Fibroblast of lung (primary cell): Measurements from ENCODE around the gene IL23R. TPM values are rescaled to one million over a fixed set of nuclear protein-coding genes. Genes with fewer than 3 reads are reported as not detected.
A peak's percentile ranks its signal among the peaks of the same experiment; 100 is the strongest.

ENCODE experiments used
- DNase-seq, 2 donors: peaks; one replicate each; pipeline versions ENCODE4 v3.0.0 to v3.0.0-alpha.2; 2010; ENCODE audit warnings: low read depth in 2 of 2
- H2AFZ ChIP-seq: 2 replicates; pipeline ENCODE4 v1.5.1; 2012; ENCODE audit warnings: low read length, control low read depth, inconsistent platforms
- H3K27ac ChIP-seq: 2 replicates; pipeline ENCODE4 v1.5.1; 2011; ENCODE audit warnings: low read length, control low read depth; ENCODE audit not compliant: insufficient read depth
- H3K27me3 ChIP-seq: 2 replicates; pipeline ENCODE4 v1.5.1; 2011; ENCODE audit warnings: mild to moderate bottlenecking, low read length; ENCODE audit not compliant: control insufficient read depth, insufficient read depth
- H3K36me3 ChIP-seq: 2 replicates; pipeline ENCODE4 v1.5.1; 2011; ENCODE audit warnings: low read length; ENCODE audit not compliant: control insufficient read depth, insufficient read depth
- H3K4me1 ChIP-seq: 2 replicates; pipeline ENCODE4 v1.5.1; 2011; ENCODE audit warnings: low read length; ENCODE audit not compliant: control insufficient read depth, insufficient read depth; ENCODE audit errors: extremely low read depth
- H3K4me2 ChIP-seq: 2 replicates; pipeline ENCODE4 v1.5.1; 2011; ENCODE audit warnings: low read length, control low read depth; ENCODE audit not compliant: insufficient read depth; ENCODE audit errors: extremely low read depth
- H3K4me3 ChIP-seq, 4 experiments: fragments of 200-600 bp in 1 of 4; sonication (generic) in 1 of 4; replicated peaks in 1 of 4; 2 replicates each; pipeline ENCODE4 v1.5.1; 2011 to 2016; ENCODE audit warnings: low read length in 4 of 4, low read depth in 3 of 4, mild to moderate bottlenecking in 3 of 4, control low read depth in 2 of 4, inconsistent platforms in 1 of 4, mixed read lengths in 1 of 4; ENCODE audit not compliant: insufficient read depth in 1 of 4; ENCODE audit errors: control extremely low read depth in 1 of 4
- H3K79me2 ChIP-seq: 2 replicates; pipeline ENCODE4 v1.5.1; 2012; ENCODE audit warnings: mild to moderate bottlenecking, low read length, inconsistent platforms; ENCODE audit not compliant: control insufficient read depth, insufficient read depth
- H3K9ac ChIP-seq: 2 replicates; pipeline ENCODE4 v1.5.1; 2011; ENCODE audit warnings: mild to moderate bottlenecking, low read length, control low read depth; ENCODE audit not compliant: insufficient read depth
- H3K9me3 ChIP-seq: 2 replicates; pipeline ENCODE4 v1.5.1; 2012; ENCODE audit warnings: low read depth, low read length; ENCODE audit not compliant: control insufficient read depth, insufficient read depth
- H4K20me1 ChIP-seq: 2 replicates; pipeline ENCODE4 v1.5.1; 2011; ENCODE audit warnings: low read length; ENCODE audit not compliant: control insufficient read depth, insufficient read depth; ENCODE audit errors: extremely low read depth
- CTCF ChIP-seq, 2 donors: IDR thresholded peaks in 1 of 2; conservative IDR thresholded peaks in 1 of 2; 1 replicate in 1 of 2; 2 replicates in 1 of 2; pipeline ENCODE4 v1.5.1; 2011 to 2012; ENCODE audit warnings: low read length in 2 of 2, control low read depth in 1 of 2, inconsistent platforms in 1 of 2, low read depth in 1 of 2, mild to moderate bottlenecking in 1 of 2
- EZH2 ChIP-seq: IDR thresholded peaks from 2 replicates; pipeline ENCODE4 v1.5.1; 2012; ENCODE audit warnings: low read length, control low read depth, mild to moderate bottlenecking; ENCODE audit errors: missing control alignments
- polyA plus RNA-seq, 2 donors: library from polyadenylated mRNA; depleted of rRNA in 1 of 2; stranded (reverse) in 1 of 2; unstranded in 1 of 2; fragments of >200 nt; gene quantifications; 2 replicates each; pipeline ENCODE4 v1.2.1, GENCODE V29; 2011 to 2012; ENCODE audit warnings: missing spikeins in 1 of 2
- total RNA-seq: library from RNA; depleted of rRNA; stranded (reverse); fragments of >200 nt; gene quantifications from 2 replicates; pipeline ENCODE4 v1.2.1, GENCODE V29; 2014

Gene IL23R
- total and polyA plus RNA-seq, 2 donors (not counting 1 experiment from before 2014, with no cell fraction given), result not detected

GRCh38 chr1:67261680-67262079, 95.4 kb downstream of the IL23R start:
- Histone ChIP-seq H4K20me1 (no peaks in the 10 kb centered on the region), H2AFZ (no peak overlapping the region), H3K4me1 (no peaks in the 10 kb centered on the region), H3K27ac (no peak overlapping the region), H3K9ac (no peak overlapping the region), H3K36me3 (no peaks in the 10 kb centered on the region), H3K79me2 (no peaks in the 10 kb centered on the region), H3K27me3 (peaks cover 2% of the 10 kb centered on the region), H3K4me2 (no peak overlapping the region), H3K9me3 (no peaks in the 10 kb centered on the region), H3K4me3 (no peak overlapping the region)
- no peak for DNase-seq
- TF ChIP-seq EZH2 (no peak), CTCF (conservative IDR thresholded peaks at IDR 0.05 in 1 of 2, IDR thresholded peaks at IDR 0.05 in 1 of 2; ENCODE audit: low read depth in 1 of 2, low read length in 2 of 2) (peak in 1 of 2 donors; percentile 48)

GRCh38 chr1:67262735-67263134, 96.5 kb downstream of the IL23R start:
- Histone ChIP-seq H3K27me3 (peaks cover 2% of the 10 kb centered on the region), H3K27ac (no peak overlapping the region), H2AFZ (no peak overlapping the region), H3K79me2 (no peaks in the 10 kb centered on the region), H3K4me2 (no peak overlapping the region), H3K9me3 (no peaks in the 10 kb centered on the region), H3K4me3 (no peak overlapping the region), H3K4me1 (no peaks in the 10 kb centered on the region), H3K36me3 (no peaks in the 10 kb centered on the region), H4K20me1 (no peaks in the 10 kb centered on the region), H3K9ac (no peak overlapping the region)
- no peak for DNase-seq
- TF ChIP-seq CTCF (conservative IDR thresholded peaks at IDR 0.05 in 1 of 2, IDR thresholded peaks at IDR 0.05 in 1 of 2; ENCODE audit: low read depth in 1 of 2, low read length in 2 of 2) (no peak), EZH2 (no peak)

- H3K36me3 ChIP-seq, result no peaks in the 10 kb centered on the region
- H3K27ac ChIP-seq, result no peak overlapping the region
- H4K20me1 ChIP-seq, result no peaks in the 10 kb centered on the region
- H3K4me1 ChIP-seq, result no peaks in the 10 kb centered on the region
- no peak overlapping the region for H3K4me3 ChIP-seq
- no peak overlapping the region for H2AFZ ChIP-seq
- no peak for TF ChIP-seq CTCF (conservative IDR thresholded peaks at IDR 0.05 in 1 of 2, IDR thresholded peaks at IDR 0.05 in 1 of 2; ENCODE audit: low read depth in 1 of 2, low read length in 2 of 2)
- no peak for TF ChIP-seq EZH2
- H3K4me2 ChIP-seq, result no peak overlapping the region
- no peak overlapping the region for H3K9ac ChIP-seq
- H3K9me3 ChIP-seq, result no peaks in the 10 kb centered on the region
- H3K79me2 ChIP-seq, result no peaks in the 10 kb centered on the region
- peaks cover 2% of the 10 kb centered on the region for H3K27me3 ChIP-seq
- no peak for DNase-seq
Measured at GRCh38 chr1:67264152-67264551, 97.9 kb downstream of the IL23R start.
